Measurements from ENCODE around the gene ASCC3.
"Not testable (repeated sequence)": the region's sequence is repeated elsewhere in the genome, so short reads cannot be mapped to it uniquely, and the experiment has no call there.

ASCC3 gene

DNA sequence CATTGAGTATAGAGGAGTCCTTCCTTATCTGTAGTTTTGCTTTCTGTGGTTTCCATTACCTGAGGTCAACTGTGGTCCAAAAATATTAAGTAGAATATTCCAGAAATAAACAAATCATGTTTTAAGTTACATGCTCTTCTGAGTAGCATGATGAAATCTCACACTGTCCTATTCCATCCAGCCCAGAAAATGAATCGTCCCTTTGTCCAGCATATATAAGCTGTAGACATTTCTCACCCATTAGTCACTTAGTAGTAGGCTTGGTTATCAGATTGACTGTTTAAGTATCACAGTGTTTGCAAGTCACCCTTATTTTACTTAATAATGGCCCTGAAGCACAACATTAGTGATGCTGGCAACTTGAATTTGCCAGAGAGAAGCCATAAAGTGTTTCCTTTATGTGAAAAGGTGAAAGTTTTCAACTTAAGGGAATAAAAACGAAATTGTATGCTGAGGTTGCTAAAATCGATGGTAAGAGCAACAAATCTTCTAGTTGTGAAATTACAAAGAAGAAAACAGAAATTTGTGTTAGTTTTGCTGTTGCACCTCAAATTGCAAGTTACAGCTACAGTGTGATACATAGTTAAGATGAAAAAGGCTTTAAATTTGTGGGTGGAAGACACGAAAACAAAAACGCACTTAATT lies 217.8 kb downstream of the ASCC3 start:
- peak; percentile 90 for DNase-seq (ENCODE audit: low read depth)

DNA sequence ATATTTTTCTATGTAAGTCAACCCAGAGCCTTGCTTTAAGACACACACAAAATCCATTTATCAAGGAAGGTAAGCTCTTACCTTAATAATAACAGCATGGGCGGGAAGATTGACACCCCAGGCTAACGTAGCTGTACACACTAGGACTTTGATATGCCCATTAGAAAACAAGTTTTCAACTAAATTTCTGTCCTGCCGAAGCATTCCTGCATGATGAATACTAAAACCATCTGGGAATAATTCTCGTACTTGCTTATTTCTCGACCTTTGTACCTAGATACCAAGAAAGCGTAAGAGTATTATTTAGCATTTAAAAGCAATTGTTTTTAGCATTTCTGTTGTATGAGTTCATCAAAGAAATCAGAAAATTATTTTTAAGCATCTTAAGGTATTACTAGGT lies 218.9 kb downstream of the ASCC3 start:
- DNase-seq (ENCODE audit: low read depth): no peak

DNA sequence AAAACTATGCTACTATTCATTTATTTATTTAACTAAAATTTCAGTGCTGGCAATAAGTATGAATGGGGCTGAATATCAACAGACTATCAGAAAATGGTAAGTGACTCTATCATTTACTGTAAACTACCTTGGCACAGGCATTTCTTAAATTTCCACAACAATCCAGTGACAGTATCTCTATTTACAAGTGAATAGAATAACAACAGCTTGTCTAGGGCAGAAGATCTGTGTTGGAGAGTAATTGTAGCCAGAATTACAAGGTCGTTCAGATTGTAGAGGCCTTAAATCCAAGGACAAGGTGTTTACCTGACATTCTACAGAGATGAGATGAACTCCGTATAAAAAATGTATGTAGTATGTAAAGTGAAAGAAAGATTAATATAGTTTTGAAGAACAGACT lies 222.6 kb downstream of the ASCC3 start:
- no peak for DNase-seq (ENCODE audit: low read depth)

DNA sequence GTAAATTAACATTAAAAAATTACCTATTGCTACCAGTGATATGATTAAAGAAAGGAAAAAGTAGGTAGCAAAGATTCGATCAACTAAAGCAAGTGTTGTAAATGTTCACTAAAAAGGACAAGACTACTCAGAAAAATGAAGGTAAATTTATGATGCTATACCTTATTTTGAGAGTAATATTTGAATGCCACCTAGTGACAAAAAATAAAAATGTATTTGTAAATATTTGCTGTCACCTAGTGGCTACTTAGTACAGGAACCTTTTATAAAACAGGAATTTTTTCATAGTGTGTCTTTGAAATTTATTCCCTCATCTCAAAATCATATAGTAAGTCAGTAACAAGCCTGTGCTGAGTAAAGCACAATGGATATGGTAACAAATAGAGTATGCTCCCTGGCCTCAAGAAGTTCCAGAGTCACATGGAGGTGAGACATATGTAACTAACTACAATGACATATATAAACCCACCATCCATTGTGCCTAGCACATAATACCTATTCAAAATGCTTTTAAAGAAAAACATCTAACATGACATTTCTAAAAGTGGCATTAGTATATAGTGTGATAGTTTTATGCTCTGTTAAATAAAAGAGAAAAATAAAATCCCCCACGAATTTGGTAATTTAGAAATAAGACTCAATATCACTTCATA lies 223.3 kb downstream of the ASCC3 start:
- no peak for DNase-seq (ENCODE audit: low read depth)

DNA sequence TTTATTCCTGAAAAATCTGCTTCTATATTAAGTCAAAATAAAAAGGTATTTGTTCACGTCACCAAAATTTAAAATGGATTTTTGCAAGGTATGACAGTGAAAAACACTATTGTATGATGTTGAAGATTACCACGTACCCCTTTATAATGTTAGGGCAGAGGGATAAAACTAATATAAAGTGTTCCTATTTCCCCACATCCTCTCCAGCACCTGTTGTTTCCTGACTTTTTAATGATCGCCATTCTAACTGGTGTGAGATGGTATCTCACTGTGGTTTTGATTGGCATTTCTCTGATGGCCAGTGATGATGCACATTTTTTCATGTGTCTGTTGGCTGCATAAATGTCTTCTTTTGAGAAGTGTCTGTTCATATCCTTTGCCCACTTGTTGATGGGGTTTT lies 240.0 kb downstream of the ASCC3 start:
- DNase-seq (ENCODE audit: low read depth): not testable (repeated sequence)

DNA sequence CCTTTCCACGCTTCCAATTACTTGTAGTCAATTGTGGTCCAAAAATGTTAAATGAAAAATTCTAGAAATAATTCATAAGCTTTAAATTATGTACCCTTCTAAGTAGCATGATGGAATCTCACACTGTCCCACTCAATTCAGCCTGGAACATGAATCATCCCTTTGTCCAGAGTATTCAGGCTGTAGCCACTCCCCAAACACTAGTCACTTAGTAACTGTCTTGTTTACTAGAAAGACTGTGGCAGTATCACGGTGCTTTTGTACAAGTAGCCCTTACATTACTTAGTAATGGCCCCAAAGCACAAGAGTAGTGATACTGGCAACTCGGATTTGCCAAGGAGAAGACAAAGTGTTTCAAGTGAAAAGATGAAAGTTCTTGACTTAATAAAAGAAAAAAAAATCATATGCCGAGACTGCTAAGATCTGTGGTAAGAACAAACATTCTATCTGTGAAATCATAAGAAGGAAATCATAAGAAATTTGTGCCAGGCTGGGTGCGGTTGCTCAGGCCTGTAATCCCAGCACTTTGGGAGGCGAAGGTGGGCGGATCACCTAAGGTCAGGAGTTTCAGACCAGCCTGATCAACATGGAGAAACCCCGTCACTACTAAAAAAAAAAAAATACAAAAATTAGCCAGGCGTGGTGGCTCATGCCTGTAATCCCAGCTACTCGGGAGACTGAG lies 247.9 kb downstream of the ASCC3 start:
- peak; percentile 81 for DNase-seq (ENCODE audit: low read depth)

DNA sequence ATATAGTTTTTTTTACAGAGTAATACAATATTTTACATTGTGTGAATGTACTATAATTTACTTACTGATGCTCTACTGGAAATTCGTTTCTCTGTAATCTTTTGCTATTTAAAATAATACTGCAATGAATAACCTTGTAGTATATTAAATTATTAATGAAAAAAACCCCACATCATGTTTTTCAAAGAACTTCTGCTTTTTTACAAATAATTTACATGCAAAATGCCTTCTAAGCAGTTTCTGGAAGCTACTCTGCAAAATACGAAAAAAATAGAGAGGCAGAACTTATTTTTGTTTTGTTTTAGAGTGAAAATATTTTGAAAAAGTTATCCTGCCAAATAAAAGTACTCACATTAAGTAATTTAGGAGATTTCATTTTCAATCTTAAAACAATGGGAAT lies 250.6 kb downstream of the ASCC3 start:
- DNase-seq (ENCODE audit: low read depth): no peak

DNA sequence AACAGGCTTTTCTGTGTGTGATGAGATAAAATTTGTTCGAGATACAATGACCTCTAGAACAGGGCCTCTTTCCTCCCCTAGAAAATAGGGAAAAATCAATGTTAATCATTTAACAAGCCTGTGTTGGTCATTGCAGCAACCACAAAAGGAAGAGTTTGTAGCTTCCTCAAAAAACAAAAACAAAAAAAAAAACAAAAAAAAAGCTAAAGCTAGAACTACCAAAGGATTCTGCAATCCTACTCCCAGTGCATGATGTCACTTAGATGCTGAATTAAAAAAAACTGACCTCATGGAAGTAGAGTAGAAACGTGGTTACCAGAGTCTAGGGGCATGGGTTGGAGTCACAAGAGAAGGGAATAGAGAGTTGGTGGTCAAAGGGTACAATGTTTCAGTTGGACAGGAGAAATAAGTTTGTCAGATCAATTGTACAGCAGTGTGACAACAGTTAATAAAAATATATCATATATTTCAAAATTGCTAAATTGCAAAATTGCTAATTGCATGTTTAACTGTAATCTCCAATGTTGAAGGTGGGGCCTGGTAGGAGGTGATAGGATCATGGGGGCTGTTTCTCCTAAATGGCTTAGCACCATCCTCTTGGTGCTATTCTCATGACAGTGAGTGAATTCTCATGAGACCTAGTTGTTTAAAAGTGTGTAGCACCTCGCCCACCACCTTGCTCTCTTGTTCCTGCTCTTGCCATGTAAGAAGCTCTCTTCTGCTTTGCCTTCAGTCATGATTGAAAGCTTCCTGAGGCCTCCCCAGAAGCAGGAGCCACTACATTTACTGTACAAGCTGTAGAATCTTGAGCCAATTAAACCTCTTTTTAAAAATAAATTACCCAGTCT lies 253.0 kb downstream of the ASCC3 start:
- DNase-seq (ENCODE audit: low read depth): no peak

DNA sequence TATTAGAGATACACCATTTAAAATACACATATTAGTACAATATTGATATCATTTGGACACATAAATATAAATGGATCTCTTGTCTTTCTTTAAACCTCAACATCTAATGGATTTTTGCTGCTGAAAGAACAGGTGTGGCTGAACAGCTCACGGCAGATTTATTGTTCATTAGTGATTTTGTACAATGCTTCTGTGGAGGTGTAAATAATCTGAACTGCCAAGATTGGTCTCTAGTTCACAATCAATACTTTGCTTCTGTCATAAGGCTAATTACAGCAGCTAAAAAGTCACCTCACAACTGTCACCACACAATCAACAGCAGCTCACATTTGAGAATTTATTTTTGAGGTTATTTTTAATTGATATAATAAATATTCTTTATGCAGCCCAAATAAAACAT lies 254.4 kb downstream of the ASCC3 start:
- DNase-seq (ENCODE audit: low read depth): no peak

DNA sequence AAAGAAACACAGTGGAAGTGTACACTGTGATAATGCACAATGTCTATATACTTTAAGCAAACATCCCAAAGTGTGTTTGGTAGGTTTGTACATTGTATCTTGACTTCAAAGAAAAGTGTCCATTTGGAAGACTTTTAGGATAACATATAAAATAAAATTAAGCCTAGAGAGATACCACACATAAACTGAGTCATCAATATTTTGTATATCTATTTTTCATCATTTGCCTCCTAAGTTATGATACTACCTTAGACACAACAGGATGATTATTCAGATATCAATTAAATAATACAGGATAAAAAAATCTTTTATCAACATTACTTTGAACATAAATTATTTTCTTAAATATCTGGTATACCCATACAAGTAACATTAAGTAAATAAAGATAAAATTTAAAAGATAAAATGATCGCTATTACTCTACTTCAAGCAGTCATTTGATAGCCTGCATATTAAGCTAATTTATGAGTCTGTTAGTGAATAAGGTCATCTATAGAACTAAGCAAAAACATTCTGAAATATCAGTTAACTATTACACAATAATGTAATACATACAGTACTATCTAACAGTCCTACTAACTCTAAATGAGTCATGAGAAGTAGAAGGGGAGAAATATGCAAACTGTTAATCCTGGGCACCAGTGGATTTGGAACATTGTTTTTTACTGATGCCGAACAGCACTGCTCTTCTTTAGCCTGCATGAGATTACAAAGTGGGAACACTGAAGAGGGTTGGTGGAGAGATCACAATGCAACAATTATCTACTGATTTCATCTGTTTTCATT lies 258.0 kb downstream of the ASCC3 start:
- DNase-seq (ENCODE audit: low read depth): peak; percentile 41

DNA sequence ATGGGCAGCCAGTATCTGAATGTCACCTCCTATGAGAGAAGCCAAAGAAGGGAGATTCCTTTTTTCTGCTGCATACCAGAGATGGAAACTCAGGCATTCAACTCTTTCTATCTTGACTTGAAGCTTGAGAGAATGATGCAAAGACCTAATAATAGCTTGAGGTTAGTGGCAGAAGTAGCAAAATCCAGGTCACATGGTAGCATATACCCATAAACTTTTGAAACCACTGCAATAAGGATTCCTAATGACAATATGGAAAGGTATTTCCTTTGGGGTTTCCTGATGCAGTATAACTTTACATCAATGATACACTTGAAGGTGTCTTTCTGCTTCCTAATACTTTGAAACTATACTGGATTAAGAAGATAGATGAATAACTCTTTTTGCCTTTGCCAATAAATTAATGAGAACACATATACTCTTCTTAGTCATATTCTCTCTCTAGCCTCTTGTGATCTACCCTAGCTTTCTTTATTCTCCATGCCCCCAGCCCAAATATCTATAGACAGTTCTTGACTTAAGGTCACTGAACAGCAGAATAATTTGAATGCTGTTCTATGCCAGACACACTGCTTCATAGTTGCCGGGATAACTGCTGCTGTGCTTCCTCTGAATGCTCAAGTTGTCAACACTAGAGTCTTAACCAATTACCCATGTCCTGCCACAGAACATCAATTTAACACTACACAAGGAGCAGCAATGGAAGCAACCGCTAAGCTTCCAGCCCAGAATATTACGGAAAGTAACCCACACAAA lies 260.9 kb downstream of the ASCC3 start:
- peak; percentile 91 for DNase-seq (ENCODE audit: low read depth)

DNA sequence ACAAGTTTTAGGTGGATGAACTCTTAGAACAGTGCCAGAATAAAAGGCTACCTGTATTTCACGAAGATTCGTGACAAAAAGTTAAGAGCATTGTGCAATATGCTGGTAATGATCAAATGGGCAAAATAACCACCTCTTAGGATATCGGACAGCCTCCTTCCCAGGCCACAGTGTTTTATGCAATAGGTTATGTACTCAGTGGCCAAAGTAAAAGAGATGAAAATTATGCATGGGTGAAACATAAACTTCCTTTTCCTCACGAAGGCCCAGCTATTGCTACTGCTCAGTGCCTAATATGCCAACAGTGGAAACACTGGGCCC lies 262.8 kb downstream of the ASCC3 start:
- DNase-seq (ENCODE audit: low read depth): no peak

DNA sequence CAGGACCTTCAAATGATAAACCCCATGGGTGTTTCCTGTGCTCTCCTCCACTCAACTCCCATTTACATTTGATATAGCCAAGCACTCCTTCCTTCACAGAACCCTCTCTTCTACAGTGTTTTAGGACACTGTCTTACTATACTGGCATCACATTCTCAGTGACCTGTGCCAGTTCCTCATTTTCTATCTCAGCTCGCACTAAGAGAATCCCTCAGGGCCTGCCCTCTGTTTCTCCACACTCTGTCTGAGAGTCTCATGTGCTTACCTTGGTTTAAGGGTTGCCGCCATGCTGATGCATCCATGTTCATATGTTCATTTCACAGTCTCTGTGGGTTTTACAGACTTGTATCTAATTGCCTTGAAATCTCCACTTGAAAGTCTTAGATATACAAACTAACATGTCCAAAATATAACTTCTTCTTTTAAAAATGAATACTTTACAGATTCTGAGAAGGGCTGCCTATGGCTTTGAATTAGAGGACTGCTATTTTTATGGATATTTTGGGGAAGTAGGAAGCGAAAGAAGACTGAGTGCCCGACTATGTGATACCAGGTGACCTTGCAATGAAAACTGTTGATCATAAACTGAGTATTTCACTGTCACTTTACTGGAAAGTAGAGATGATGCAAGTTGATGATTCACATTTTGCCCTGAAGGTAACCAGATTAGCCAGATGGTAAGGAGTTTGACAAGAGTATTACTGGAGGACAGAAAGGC lies 263.3 kb downstream of the ASCC3 start:
- peak; percentile 14 for DNase-seq (ENCODE audit: low read depth)

DNA sequence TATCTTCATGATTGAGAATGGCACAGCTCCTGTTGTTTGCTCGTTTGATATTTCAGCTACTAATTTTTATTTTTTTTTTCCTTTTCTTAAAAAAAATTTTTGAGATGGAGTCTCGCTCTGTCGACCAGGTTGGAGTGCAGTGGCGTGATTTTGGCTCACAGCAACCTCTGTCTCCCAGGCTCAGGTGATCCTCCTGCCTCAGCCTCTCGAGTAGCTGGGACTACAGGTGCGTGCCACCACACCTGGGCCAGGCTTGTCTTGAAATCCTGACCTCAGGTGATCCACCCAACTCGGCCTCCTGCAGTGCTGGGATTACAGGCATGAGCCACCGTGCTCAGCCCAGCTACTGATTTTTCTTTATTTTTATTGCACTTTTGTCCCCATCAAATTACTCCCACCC lies 266.2 kb downstream of the ASCC3 start:
- DNase-seq (ENCODE audit: low read depth): no peak

DNA sequence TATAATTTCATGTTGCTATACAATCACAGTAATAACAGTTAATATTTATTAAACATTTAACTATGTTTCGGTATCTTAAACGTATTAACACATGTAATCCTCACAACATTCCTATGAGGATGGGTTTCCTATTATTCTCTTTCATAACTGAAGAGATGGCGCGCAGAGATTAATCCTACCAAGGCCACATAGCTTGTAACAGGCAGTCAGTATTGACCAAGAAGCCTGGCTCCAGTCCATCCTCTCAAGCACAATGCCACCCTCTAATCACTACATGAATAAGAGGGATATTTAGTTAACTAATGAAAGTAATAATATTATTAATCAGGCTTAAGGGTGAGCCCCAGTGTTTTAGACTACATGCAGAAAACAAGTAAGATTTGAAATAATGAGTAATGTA lies 266.7 kb downstream of the ASCC3 start:
- no peak for DNase-seq (ENCODE audit: low read depth)

DNA sequence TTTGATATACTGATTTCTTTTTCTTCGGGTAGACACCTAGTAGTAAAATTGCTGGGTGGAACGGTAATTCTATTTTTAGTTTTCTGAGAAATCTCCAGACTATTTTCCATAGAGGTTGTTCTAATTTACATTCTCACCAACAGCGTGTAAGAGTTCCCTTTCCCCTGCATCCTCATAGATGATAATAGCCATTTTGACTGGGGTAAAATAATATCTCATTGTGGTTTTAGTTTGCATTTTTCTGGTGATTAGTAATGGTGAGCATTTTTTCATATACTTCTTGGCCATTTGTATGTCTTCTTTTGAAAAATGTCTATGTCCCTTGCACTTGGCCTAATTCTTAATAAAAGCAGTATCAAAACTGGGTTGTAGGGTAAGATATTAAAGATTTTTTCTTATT lies 267.5 kb downstream of the ASCC3 start:
- DNase-seq (ENCODE audit: low read depth): peak; percentile 5

DNA sequence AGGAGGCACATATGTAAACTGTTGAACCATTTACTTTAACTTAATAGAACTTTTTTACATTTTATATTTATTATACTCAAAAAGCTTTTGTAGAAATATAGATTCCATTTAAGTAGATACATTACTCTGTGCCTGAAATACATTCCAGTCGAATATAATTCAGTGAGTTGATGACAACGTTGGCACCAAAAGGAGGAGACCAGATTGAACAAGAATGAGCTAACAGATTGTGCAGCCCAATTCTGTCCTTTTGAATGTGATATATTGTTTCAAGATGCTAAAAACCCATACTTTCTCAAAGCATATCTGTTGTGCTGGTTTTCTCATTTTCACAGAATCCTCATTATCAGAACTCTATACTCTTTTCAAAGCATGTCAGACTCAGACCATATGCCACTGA lies 269.0 kb downstream of the ASCC3 start:
- DNase-seq (ENCODE audit: low read depth): no peak

DNA sequence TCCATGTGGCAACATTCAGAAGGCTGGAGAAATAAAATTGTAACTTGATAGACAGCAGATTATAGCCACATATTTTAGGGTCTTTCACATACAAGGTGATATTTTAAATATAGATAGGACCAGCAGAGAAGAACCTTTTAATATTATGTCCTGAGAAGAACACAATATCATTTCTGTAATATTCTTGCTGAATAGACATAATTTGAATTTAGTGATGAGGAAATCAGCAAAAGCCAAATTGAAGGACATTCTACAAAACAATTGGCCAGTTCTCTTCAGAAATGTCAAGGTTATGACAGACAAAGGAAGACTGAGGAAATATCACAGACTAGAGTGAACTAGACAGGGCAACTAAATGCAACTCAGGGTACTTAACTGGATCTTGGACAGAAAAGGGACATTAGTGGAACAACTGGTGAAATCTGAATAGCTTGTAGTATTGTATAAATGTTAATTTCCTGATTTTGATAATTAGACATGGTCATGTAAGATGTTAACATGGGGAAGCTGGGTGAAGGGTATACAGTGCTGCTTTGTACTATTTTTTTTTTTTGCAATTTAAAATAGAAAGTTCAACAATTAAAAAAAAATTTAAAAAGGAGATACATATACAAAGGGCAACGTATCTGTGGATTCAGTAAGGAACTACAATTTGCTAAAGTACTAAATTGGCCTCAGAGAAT lies 281.9 kb downstream of the ASCC3 start:
- no peak for DNase-seq (ENCODE audit: low read depth)

DNA sequence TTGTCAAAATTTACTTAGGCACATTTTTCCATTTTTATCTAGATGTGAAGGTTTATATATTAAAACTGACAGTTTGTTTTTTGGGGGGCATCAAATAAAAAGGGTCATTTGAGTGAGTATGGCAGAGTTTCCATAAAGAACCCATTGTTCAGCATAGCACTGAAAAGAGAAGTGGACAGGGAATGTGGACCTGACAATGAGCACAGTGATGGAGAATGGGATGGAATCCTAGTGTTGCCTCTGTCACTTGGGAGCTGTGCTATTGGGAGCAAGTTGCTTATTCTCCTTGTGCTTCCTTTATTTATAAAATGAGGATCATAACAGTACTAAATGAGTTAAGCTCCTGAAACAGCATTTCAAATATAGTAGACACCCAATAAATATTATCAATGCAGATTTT lies 285.7 kb downstream of the ASCC3 start:
- no peak for DNase-seq (ENCODE audit: low read depth)

DNA sequence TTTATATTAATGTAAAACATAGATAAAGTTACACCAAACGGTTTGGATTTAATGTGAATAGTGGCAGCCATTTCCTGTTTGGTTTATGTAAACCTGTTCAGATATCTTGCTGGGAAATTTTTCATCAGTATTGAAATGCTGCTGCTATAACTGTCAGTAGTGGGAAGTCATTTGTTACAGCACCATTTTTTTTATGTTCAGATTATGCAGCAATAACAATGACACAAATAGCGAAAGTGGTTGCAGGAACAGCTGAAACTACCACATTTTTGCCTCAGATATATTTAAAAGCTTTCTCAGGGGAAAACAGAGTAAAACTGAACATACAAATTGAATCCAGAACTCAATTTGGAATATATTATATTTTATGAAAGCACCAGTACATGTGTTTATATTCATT lies 287.6 kb downstream of the ASCC3 start:
- DNase-seq (ENCODE audit: low read depth): no peak
